GM06990 (cell line): Measurements from ENCODE around the gene MOB1B.
"Not testable (repeated sequence)": the region's sequence is repeated elsewhere in the genome, so short reads cannot be mapped to it uniquely, and the experiment has no call there.

Source experiments
- DNase-seq: peaks from one replicate; pipeline ENCODE4 v3.0.0-alpha.2; 2011; ENCODE audit not compliant: insufficient read length; ENCODE audit errors: extremely low read depth
- H3K27me3 ChIP-seq: replicated peaks from 2 replicates; pipeline ENCODE4 v1.6.0; 2011; ENCODE audit warnings: low read length; ENCODE audit not compliant: control insufficient read depth, insufficient read depth
- H3K36me3 ChIP-seq: 2 replicates; pipeline ENCODE4 v1.5.1; 2011; ENCODE audit warnings: low read length; ENCODE audit not compliant: control insufficient read depth, insufficient read depth
- H3K4me3 ChIP-seq: replicated peaks from 2 replicates; pipeline ENCODE4 v1.5.1; 2011; ENCODE audit warnings: low read depth, mild to moderate bottlenecking, control low read depth, low read length
- TF ChIP-seq, protein P1 (sequence below): IDR thresholded peaks from 2 replicates; pipeline ENCODE4 v1.5.1; 2011; ENCODE audit warnings: low read length, control low read depth, mild to moderate bottlenecking, inconsistent platforms; ENCODE audit not compliant: insufficient read depth, poor library complexity, severe bottlenecking

MOB1B gene

DNA sequence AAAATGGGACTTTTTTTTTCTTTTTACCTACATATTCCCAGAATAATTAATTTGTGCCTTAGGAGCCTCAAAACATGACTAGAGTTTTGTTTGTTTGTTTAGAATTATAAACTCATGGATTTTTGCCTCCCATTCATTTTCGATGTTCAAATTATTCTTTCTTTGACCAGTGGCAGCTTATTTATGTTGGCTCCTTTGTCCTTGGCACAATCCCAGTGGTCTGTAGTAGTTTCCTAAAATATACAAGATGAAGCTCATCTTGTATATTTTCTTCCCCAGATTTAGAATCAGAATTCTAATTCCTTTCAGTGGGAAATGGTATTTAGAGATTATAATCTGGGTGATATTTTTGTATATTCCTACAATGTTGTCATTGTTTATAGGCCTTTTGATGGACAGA, 118.4 kb downstream of the MOB1B start:
- Histone ChIP-seq H3K36me3 (no peaks in the 10 kb centered on the region; the same call in 1 of the 2 replicates), H3K27me3 (no peaks in the 10 kb centered on the region), H3K4me3 (no peak overlapping the region)
- no peak for DNase-seq
- TF ChIP-seq, protein P1, sequence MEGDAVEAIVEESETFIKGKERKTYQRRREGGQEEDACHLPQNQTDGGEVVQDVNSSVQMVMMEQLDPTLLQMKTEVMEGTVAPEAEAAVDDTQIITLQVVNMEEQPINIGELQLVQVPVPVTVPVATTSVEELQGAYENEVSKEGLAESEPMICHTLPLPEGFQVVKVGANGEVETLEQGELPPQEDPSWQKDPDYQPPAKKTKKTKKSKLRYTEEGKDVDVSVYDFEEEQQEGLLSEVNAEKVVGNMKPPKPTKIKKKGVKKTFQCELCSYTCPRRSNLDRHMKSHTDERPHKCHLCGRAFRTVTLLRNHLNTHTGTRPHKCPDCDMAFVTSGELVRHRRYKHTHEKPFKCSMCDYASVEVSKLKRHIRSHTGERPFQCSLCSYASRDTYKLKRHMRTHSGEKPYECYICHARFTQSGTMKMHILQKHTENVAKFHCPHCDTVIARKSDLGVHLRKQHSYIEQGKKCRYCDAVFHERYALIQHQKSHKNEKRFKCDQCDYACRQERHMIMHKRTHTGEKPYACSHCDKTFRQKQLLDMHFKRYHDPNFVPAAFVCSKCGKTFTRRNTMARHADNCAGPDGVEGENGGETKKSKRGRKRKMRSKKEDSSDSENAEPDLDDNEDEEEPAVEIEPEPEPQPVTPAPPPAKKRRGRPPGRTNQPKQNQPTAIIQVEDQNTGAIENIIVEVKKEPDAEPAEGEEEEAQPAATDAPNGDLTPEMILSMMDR, result no peak

DNA sequence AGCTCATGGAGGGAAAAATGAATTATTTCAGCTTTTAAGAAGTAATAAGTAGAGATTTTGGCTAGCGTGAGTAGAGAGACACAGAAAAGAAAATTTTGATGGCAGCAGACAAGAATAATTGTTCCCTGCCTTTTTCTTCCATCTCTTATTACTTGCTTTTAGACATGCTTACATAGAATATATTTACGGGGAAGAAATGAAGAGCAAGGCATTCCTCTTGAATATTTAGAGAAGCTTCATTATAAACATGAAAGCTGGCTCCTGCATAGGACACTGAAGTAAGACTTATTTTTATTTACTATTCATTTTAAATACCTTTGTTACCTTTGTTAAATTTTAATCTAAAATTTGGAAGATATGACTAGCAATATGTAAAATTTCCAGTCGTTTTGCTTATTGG, 123.5 kb downstream of the MOB1B start:
- Histone ChIP-seq H3K4me3 (no peak overlapping the region), H3K36me3 (no peaks in the 10 kb centered on the region; the same call in 1 of the 2 replicates)
- TF ChIP-seq, protein P1, result no peak

DNA sequence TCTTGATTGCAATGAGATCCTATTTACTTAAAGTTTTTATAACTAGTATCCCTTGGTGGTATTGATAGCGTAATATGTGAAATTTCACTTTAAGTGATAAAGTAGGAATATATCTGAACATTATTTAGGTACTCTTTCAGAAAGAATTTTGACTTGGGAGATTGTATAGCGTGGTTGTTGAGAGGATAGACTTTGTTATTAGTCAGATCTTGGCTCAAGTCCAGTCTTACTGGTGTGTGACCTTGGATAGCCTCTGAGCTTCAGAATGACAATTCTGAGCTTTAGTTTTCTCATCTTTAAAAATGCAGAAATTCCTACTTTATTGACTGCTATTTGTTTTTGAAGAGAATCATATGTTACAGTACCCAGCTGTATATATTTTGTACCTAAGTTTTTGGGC, 123.9 kb downstream of the MOB1B start:
- TF ChIP-seq, protein P1, result no peak
- DNase-seq, result no peak
- H3K4me3 ChIP-seq, result no peak overlapping the region
- H3K36me3 ChIP-seq, result no peaks in the 10 kb centered on the region; the same call in 1 of the 2 replicates
- H3K27me3 ChIP-seq, result no peaks in the 10 kb centered on the region

More for the DNA sequence above, 123.5 kb downstream of the MOB1B start:
- no peak for DNase-seq
- no peaks in the 10 kb centered on the region for H3K27me3 ChIP-seq

DNA sequence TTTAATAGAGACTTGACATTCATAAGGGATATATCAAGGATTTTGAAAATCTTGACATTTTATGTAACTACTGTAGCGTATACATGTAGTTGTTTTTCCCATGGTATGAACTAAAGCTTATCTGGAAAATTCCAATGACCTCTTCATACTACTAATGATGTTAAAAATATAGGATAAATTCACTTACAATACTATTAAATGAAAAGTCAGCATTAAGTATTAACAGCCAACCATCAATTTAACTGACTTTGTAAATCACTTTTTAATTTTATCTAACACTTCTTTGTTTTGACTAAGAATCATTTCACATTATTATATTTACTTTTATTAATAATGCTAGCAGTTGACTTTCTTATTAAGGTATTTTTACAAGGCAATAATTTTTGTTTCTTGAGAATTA, 125.4 kb downstream of the MOB1B start:
- no peak for DNase-seq
- Histone ChIP-seq H3K27me3 (no peaks in the 10 kb centered on the region), H3K4me3 (no peak overlapping the region), H3K36me3 (peaks cover 1% of the 10 kb centered on the region)
- TF ChIP-seq, protein P1, result no peak

DNA sequence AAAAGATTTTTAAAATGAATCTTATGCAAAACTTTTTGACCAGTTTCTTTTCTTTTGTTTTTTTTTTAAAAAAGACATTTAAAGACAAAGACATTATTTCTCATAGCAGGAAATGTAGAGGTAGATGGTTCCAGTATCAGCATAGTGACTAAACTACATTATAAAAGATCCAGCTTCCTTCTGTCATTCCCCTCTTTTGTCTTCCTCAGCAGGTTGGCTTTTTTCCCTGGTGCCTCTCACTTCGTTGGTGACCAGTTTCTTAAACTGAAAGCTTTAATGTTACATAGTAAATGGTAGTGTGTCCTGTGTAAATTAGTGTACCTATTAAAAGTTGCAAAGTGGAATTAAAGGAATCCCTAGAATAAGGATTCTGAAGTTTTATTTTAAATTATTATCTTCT, 127.3 kb downstream of the MOB1B start:
- Histone ChIP-seq H3K36me3 (peaks cover 1% of the 10 kb centered on the region), H3K27me3 (no peaks in the 10 kb centered on the region), H3K4me3 (no peak overlapping the region)
- no peak for DNase-seq
- TF ChIP-seq, protein P1, result no peak

DNA sequence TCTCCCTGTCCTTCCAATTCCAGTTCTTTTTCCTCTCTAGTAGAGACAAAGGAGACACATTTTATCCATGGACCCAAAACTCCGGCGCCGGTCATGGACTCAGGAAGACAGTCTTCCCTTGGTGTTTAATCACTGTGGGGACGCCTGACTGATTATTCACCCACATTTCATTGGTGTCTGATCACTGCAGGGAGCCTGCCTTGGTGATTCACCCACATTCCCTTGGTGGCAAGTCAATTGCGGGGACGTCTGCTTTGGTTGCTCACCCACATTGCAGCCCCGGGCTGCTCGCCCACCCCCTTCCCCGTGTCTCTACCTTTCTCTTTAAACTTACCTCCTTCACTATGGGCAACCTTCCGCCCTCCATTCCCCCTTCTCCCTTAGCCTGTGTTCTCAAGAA, 129.9 kb downstream of the MOB1B start:
- H3K4me3 ChIP-seq, H3K27me3 ChIP-seq, DNase-seq, H3K36me3 ChIP-seq: not testable (repeated sequence)
